T-helper 1 cell (primary cell): ENCODE data around the gene RPTOR.

Source experiments
- DNase-seq, 5 donors: peaks; one replicate each; pipeline ENCODE4 v3.0.0-alpha.2; 2012 to 2020

RPTOR gene

DNA sequence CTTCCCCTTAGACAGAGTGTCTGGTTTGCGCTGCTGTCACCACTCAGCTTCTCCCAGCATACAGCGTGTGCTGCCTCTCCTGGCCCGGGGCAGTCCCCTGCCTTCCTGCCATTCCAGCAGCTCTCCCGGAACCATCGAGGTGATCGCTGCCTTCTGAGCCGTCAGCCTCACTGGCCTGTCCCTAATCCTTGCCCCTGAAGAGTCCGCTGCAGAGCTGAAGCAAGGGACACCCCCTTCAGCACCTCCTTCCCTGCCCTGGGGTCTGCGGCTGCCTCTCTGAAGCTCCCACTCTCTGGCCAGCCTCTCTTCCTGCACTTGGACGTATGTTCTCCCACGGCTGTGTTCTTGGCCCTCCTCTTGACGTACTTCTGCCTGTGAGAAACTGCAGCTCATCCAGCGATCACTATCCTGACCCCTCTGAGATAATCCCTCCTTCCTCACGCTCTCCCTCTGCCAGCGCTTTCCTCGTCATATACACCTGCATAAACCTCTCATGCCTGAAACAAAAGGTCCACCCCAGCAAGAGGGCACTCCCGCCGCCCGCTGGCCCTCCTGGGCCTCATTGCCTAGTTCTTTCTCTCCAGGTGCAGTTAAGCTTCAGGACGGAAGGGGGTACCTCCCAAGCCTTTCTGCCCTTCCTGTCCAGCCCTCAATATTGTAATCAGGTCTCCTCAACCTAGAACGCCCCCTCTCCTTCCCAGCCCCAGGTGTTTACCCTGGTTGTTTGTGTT, 226.4 kb downstream of the RPTOR start:
- DNase-seq, result no peak

DNA sequence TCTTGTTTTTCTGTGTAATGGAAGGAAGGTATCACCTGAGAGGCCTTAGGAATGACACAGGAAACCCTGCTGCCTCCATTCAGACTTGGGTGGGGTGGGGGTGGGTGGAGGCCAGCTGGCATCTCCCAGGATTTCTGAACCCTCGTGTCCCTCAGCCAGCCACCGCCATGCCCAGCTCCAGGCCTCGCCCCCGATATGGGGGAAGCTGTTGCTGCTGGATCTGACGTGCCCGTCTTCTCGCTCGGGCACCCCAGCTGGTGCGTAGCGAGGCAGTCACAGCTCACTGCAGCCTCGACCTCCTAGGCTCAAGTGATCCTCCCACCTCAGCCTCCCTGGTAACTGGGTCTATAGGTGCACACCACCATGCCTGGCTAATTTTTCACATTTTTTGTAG, 227.0 kb downstream of the RPTOR start:
- DNase-seq, result no peak

- DNase-seq, result no peak
These were observed 228.2 kb downstream of the RPTOR start for GRCh38 chr17:80772906-80773242.

- no peak for DNase-seq
These were observed 228.8 kb downstream of the RPTOR start for GRCh38 chr17:80773243-80773991.

DNA sequence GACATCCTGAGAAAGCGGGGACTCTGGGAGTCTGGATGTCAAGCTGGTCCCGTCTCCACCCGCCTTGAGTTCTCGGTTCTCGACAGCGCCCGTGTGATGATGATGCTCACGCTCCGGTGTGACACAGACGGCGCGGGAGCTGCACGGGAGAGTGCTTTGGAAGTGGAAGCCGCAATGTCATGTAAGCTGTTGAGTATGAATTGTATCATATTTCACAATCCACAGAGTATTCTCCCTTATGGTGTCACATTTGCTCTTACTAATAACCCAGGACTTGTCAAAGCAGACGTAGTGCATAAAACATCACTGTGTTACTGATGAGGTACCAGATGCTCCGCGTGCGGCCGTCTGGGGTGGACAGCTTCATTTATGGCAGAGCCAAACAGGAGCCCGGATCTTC, 229.5 kb downstream of the RPTOR start:
- DNase-seq, result no peak

DNA sequence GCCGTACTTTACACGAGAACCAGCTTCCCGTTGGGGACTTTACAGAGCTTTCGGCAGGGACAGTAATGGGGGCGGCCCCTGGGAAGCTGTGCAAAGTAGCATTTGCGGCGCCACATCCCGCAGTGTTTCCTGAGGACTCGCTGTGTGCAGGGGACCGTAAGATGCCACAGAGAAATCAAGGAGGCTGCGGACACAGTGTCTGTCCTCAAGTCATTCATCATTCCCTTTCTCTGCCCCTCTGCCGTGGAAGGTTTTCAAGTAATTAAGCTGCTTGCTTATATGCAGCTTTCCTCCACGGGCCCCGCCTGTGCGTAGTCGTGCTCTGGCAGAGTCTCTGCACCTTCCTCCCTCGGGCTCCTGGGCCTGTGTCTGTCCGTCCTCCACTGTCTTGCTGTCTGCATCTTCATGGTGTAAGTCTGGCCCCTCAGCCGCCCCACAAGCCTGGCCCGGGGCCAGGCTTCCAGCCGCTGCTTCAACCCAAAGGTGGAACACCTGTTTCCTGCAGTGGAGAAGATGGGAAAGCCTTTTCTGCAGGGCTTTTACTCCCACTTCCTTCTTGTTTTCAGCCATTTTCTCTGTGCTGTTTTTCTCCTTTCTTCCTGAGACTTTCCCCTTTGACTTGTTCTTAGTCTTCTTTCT, 230.1 kb downstream of the RPTOR start:
- DNase-seq, result peak in 1 of 5 donors; percentile 44

- DNase-seq, result no peak
These were observed 231.2 kb downstream of the RPTOR start for GRCh38 chr17:80775863-80776262.

DNA sequence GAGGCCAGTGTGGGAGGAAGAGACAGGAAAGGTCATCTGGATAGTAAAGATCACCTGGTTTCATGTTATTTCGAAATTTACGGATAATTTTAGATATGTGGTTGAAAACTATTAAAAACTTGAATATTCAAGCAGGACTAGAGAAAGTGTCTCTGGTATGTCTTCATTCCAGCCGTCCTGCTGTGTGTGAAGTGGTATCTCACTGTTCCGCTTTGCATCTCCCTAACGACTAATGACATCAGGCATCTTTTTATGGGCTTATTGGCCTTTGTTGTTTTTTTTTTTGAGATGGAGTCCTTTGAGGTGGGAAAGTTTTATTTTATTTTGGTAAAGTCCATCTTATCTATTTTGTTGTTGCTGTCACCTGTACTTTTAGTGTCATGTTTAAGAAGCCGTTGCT, 232.6 kb downstream of the RPTOR start:
- DNase-seq, result no peak

DNA sequence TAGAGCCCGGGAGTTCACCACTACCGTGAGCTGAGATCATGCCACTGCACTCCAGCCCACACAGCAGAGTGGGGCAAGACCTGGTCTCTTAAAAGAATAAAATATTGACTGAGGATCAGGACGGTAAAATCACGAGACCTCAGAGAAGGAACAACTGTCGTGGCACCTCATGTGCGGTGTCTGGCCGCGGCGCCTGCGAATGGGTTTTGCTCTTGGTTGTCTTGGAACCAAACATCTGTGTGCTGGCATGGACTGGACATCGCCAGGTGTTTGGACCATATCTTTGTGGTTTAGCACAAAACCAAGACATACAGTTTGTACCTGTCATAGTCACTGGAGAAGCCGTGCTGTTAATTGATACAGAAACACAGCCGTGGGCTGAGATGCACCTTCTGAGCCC, 234.1 kb downstream of the RPTOR start:
- no peak for DNase-seq

- no peak for DNase-seq
These were observed 234.7 kb downstream of the RPTOR start for GRCh38 chr17:80779336-80779735.

DNA sequence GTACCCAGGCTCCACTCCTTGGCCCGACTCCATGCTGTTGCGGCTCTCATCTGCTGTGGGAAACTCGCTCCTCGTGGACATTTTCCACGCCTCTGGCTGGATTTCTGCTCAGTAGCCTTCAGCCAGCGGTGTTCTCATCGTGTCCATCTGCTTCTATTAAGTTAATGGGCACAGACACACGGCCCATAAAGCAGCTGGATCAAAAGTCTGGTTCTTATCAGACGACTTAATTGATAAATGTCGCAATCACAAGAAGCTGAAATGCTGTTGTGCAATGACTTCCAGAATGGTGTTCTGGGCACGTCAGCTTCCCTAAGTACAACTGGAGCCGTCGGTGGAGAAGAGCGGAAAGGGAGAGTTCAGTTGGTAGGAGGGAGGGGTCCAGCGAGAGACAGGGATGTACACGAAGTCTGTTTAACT, 235.3 kb downstream of the RPTOR start:
- DNase-seq, result no peak

- DNase-seq, result peak in 1 of 5 donors; percentile 67
These were observed 236.0 kb downstream of the RPTOR start for GRCh38 chr17:80780381-80781198.

- DNase-seq, result no peak
These were observed 236.6 kb downstream of the RPTOR start for GRCh38 chr17:80781211-80781610.

- no peak for DNase-seq
These were observed 237.2 kb downstream of the RPTOR start for GRCh38 chr17:80781807-80782277.

- DNase-seq, result peak in 3 of 5 donors; percentile 32 to 87 (median 43)
These were observed 238.1 kb downstream of the RPTOR start for GRCh38 chr17:80782536-80783427.

GRCh38 chr17:80783486-80783885, 238.8 kb downstream of the RPTOR start:
- no peak for DNase-seq

GRCh38 chr17:80783971-80784370, 239.3 kb downstream of the RPTOR start:
- no peak for DNase-seq

DNA sequence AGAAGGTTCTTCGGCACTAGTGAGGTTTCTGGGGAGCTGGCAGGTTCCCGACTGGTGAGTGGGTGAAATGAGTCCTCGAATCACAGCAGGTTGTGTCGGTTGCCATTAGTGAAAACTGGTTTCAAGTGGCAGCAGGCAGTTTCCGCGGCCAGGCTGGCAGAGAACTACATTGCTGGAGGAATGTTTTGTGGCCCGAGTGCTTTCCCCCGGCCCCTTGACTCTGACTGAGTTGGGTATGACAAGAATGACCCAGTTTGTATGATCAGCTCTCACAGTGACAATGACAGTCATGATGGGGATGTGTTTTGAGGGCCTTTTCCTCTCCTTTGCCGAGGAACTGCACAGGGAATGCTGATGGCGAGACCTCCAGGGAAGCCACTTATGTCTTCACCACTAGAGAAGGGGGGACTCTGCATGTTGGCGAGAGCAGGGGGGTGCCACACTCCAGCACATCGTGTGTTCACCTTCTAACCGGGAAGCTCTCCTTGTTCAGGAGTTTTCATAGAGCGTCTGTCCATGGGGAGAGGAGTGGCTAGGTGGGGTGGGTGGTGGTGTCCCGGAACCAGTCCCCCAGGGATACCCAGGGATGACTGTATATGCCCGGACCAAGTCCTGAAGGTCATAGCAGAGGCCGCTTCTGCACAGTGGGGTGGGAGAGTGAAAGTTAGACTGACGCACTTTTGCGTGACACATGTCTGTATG, 241.0 kb downstream of the RPTOR start:
- peak in 1 of 5 donors; percentile 66 for DNase-seq

GRCh38 chr17:80786470-80786869, 241.8 kb downstream of the RPTOR start:
- DNase-seq, result no peak

- no peak for DNase-seq
These were observed 242.2 kb downstream of the RPTOR start for GRCh38 chr17:80786887-80787286.

DNA sequence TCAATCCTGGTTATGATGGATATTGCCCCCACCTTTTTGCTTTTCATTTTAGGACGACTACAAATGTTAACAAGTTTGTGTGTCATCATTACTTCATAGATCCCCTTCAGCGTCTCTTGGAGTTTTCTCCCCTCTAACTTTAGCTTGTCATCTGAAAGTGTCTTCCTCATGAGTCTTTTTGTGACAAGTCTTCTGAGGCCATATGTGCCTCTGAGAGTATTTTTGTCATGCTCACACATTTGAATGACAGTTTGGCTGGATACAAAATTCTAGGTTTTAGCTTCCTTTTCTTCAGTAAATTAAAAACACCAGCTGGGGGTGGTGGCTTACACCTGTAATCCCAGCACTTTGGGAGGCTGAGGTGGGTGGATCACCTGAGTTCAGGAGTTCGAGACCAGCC, 243.2 kb downstream of the RPTOR start:
- no peak for DNase-seq
